NT2/D1 (cell line): ENCODE data around the gene MARCHF9.

Experiments used
- DNase-seq: peaks from one replicate; pipeline ENCODE4 v3.0.0-alpha.2; 2011; ENCODE audit warnings: low read depth, low spot score
- H3K27me3 ChIP-seq: 2 replicates; pipeline ENCODE4 v1.6.0; 2011; ENCODE audit warnings: mild to moderate bottlenecking; ENCODE audit not compliant: insufficient read length, insufficient read depth
- H3K36me3 ChIP-seq: 2 replicates; pipeline ENCODE4 v1.6.1; 2011; ENCODE audit warnings: mild to moderate bottlenecking, low read length, mixed read lengths; ENCODE audit not compliant: insufficient read depth, insufficient read length
- H3K4me1 ChIP-seq: 2 replicates; pipeline ENCODE4 v1.5.1; 2011; ENCODE audit not compliant: insufficient read depth, insufficient read length
- H3K4me3 ChIP-seq: 2 replicates; pipeline ENCODE4 v1.5.1; 2011; ENCODE audit warnings: low read depth; ENCODE audit not compliant: insufficient read length
- H3K9ac ChIP-seq: 2 replicates; pipeline ENCODE4 v1.6.0; 2011; ENCODE audit warnings: low read depth; ENCODE audit not compliant: insufficient read length
- H3K9me3 ChIP-seq: 2 replicates; pipeline ENCODE4 v1.5.1; 2011; ENCODE audit warnings: mild to moderate bottlenecking, low read length; ENCODE audit not compliant: insufficient read depth
- SUZ12 ChIP-seq: IDR thresholded peaks from 2 replicates; pipeline ENCODE4 v1.6.1; 2011; ENCODE audit not compliant: insufficient read length, insufficient read depth; ENCODE audit errors: extremely low read depth
- YY1 ChIP-seq: IDR thresholded peaks from 2 replicates; pipeline ENCODE4 v1.6.1; 2011; ENCODE audit not compliant: insufficient read length, insufficient read depth
- ZNF274 ChIP-seq: IDR thresholded peaks from 2 replicates; pipeline ENCODE4 v1.6.1; 2011; ENCODE audit warnings: mild to moderate bottlenecking, low read depth, low read length

MARCHF9 gene

DNA sequence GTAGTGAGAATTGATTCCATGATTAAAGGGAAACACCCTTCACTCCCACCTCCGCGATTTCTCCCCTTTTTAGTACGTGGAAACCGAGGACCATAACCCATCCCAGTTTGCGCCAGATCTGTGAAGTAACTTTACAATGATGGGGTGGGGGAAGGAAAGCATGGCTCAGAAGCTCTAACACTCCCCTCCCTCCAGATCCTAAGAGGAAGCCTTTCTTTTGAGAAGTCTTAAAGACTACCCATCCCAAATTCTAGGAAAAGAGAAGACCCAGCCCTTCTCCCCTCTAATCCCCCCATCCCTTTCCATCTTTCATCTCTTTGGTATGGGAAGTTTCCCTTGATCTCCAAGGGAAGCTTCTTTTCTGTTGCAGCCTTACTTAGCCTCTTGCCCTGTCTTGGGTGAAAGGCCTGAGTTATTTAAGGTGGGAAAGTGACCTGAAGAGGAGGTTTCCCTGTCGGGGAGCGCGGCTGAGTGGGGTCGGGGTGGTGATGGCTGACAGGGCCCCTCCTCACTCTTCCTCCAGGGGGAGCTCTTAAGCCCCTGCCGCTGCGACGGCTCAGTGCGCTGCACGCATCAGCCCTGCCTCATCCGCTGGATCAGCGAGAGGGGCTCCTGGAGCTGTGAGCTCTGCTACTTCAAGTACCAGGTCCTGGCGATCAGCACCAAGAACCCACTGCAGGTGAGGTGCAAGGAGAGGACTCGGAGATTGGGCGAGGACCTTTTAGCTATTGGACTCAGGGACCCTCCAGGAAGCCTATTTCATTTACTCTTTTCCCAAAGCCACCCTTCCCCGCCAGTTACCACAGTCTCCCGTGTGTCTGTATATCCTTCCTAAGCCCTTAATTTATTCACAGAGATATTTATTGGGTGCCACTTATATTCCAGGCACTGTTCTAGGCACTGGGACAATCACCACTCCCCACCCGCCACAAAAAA is 1.8 kb downstream of the MARCHF9 start:
- no peak for DNase-seq
- TF ChIP-seq SUZ12: no peak
- TF ChIP-seq ZNF274: no peak
- no peak for TF ChIP-seq YY1

DNA sequence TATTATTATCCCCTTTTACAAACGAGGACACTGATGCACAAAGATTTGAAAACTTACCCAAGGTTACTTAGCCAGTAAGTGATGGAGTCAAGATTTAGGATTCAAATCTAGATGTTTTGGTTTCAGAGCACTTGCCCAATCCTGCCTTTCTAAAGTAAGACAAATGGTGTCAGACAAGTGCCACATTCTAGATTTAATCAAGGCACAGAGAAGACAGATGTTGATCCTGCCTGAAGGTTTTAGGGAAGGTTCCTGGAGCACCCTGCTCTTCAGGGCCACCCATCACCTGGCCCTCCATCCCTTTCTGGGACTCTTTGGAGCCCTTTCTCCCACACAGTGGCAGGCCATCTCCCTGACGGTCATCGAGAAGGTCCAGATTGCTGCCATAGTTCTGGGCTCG is 2.9 kb downstream of the MARCHF9 start:
- Histone ChIP-seq H3K36me3 (peaks cover 5% of the 10 kb centered on the region), H3K9me3 (no peaks in the 10 kb centered on the region), H3K4me1 (peaks cover 2% of the 10 kb centered on the region), H3K4me3 (no peak overlapping the region), H3K9ac (no peak overlapping the region), H3K27me3 (peaks cover 61% of the 10 kb centered on the region)
- TF ChIP-seq YY1: no peak
- no peak for TF ChIP-seq ZNF274
- no peak for TF ChIP-seq SUZ12
- DNase-seq: no peak

More for the DNA sequence above, 1.8 kb downstream of the MARCHF9 start:
- peak overlapping the region; percentile 61 for H3K9ac ChIP-seq
- no peak overlapping the region for H3K4me3 ChIP-seq
- H3K27me3 ChIP-seq: peaks cover 63% of the 10 kb centered on the region
- no peaks in the 10 kb centered on the region for H3K9me3 ChIP-seq
- H3K4me1 ChIP-seq: peaks cover 2% of the 10 kb centered on the region
- no peaks in the 10 kb centered on the region for H3K36me3 ChIP-seq

DNA sequence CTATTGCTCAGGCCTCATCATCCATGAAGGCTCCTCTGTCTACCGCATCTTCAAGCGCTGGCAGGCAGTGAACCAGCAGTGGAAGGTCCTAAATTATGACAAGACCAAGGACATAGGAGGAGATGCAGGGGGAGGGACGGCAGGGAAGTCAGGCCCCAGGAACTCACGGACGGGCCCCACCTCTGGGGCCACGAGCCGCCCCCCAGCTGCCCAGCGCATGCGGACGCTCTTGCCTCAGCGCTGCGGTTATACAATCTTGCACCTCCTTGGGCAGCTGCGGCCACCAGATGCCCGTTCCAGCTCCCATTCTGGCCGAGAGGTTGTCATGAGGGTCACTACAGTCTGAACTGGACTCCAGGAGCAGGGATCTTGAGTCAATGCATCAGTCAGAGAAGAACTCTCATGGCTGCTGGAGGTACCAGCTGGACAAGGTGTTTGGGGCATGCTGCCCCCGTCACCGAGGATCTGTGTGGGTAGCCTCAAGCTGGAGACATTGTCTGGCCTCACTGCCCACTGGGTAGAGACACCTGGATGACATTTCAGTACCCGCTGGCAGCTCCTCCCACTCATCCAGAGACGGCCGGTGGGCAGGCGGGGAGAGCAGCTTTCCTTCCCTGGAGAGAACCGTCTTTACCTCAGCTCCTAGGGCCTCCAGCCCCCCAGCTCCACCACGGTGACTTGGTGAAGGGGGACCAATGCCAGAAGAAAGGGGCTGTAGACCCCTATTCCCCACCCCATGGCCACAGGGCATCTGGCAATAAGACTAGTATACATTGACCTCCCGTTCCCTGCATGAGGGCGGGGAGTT is 3.9 kb downstream of the MARCHF9 start:
- Histone ChIP-seq H3K9me3 (no peaks in the 10 kb centered on the region), H3K36me3 (peaks cover 7% of the 10 kb centered on the region), H3K4me3 (no peak overlapping the region), H3K9ac (no peak overlapping the region), H3K4me1 (peaks cover 2% of the 10 kb centered on the region), H3K27me3 (peaks cover 58% of the 10 kb centered on the region)
- TF ChIP-seq SUZ12: no peak
- no peak for TF ChIP-seq ZNF274
- TF ChIP-seq YY1: no peak
- no peak for DNase-seq

DNA sequence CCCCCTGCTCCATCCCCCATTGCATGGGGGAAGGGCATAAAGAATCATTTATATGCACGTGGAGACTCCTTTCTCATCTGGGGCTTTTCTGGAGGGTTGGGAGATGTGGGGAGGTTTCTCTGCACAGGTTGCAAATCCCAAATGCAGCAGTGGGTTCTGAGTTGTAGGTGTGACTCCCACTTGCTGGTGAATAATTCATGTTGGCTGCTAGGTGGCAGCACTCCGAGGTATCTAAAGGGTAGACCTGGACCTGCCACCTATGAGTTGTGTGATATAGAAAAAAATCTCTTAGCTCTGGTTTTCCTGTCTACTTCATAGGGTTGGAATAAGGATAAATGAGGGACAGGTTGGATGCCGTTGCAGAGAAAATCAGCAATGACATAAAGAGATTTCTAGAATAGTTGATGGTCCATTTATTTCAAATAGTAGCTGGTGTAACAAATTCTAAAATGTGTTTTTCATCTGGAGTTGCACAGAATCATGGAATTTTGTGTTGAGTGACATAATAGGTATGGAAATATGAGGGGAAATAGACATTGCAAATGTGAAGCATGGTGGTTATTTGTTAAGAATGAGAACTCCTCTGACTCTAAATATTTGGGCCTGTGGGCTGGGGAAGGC is 4.6 kb downstream of the MARCHF9 start:
- Histone ChIP-seq H3K27me3 (peaks cover 58% of the 10 kb centered on the region), H3K36me3 (peaks cover 7% of the 10 kb centered on the region), H3K4me3 (no peak overlapping the region), H3K9me3 (no peaks in the 10 kb centered on the region; the same call in 1 of the 2 replicates), H3K4me1 (peaks cover 2% of the 10 kb centered on the region), H3K9ac (no peak overlapping the region)
- TF ChIP-seq YY1 (no peak), SUZ12 (no peak), ZNF274 (no peak)
- DNase-seq: no peak

DNA sequence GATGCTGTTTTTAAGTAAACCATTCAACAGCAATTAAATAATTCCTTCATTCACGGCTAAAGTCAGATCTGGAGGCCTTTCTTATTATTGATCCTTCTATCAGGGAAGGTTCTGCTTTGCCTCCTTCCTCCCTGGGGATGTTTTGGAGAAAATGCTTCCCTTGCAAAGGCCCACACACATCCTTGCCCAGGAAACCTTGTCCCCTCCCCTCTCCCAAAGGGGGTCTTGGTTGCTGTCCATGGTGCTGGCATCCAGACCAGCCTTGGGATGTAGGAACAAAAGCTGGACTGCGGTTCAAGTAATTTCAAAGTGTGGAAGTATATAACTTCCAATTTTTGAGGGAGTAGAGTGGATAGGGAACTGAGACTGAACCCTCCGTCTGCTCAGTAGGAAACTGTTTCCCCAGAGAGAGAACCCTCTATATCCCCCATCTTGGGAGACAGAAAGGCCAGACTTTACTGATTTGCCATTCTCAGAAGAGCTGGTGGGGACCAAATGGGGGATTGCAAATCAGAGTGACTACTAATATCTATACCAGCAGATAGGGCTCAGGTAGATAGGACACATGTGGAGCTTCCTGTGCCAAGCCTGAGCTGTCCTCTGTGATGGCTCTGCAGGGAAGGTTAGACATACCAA is 5.6 kb downstream of the MARCHF9 start:
- H3K36me3 ChIP-seq: peaks cover 7% of the 10 kb centered on the region
- no peak for TF ChIP-seq ZNF274
- no peak for TF ChIP-seq SUZ12
- no peak for TF ChIP-seq YY1
- DNase-seq: no peak
- no peaks in the 10 kb centered on the region; the same call in 1 of the 2 replicates for H3K9me3 ChIP-seq
- H3K4me1 ChIP-seq: peaks cover 5% of the 10 kb centered on the region
- no peak overlapping the region for H3K4me3 ChIP-seq
- peaks cover 64% of the 10 kb centered on the region for H3K27me3 ChIP-seq
- H3K9ac ChIP-seq: no peak overlapping the region

DNA sequence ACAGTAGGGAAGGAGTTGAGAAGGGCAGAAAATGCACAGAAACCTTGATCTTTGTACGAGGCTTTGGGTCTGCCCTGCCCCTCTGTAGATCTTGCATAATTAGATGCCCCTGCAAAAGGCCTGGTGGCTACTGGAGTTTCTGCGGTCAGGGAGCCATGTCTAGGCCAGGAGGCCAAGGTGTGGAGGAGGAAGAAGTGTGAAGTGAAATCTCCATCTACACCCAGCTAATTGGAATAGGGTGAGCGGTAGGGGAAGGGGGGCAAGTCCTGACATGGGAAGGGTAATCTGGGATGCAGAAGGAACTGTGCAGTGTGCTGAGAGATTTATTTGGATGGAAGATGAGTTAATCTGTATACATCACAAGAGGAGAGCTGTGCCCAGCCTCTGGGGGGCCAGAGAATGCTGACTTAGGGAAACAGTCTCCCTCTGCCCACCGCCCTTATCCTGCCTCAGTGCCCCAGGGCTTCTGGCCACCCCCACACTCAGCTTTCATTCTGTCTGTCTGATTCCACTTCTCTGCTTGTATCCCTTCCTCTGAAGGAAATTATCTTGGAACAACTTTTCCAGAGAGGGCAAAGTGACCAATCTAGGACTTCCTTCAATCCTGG is 6.6 kb downstream of the MARCHF9 start:
- H3K9ac ChIP-seq: no peak overlapping the region
- no peak for DNase-seq
- H3K27me3 ChIP-seq: peaks cover 64% of the 10 kb centered on the region
- peaks cover 7% of the 10 kb centered on the region for H3K36me3 ChIP-seq
- no peak overlapping the region for H3K4me3 ChIP-seq
- no peaks in the 10 kb centered on the region; the same call in 1 of the 2 replicates for H3K9me3 ChIP-seq
- peaks cover 12% of the 10 kb centered on the region for H3K4me1 ChIP-seq
- TF ChIP-seq ZNF274 (no peak), YY1 (no peak), SUZ12 (no peak)
